HG02870 (cell line): ENCODE results near the gene CDKAL1.
A peak's percentile ranks its signal among the peaks of the same experiment; 100 is the strongest.
"Not testable (repeated sequence)": the region's sequence is repeated elsewhere in the genome, so short reads cannot be mapped to it uniquely, and the experiment has no call there.

ENCODE experiments used
- ATAC-seq: cut with Tn5 transposase; IDR thresholded peaks from one replicate; pipeline ENCODE4 v1.9.1; 2021; ENCODE audit warnings: mild to moderate bottlenecking, moderate library complexity; ENCODE audit not compliant: unreplicated experiment

Gene CDKAL1

DNA sequence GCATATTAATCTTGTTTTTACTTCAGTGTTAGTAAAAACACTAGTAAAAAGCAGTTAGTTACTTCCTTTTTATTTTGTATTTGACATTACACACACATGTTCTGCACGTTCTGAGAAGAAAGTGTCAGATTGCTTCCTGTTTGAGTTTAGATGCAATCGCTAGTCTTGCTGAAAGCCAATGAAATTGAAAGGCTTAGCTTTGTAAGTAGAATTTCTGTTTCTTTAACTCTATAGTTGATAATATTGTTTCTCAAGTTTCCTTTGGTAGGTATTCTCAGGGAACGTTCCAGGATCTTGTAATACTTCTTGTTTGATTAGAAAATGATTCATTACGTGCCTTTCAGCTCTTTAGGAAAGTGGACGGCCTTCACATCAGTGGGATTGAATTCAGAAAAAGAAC is 55.0 kb downstream of the CDKAL1 start:
- ATAC-seq, result no peak

- ATAC-seq, result not testable (repeated sequence)
Observed at GRCh38 chr6:20590476-20590875, 56.2 kb downstream of the CDKAL1 start.

- not testable (repeated sequence) for ATAC-seq
Observed at GRCh38 chr6:20594299-20594853, 60.1 kb downstream of the CDKAL1 start.

- ATAC-seq, result peak; percentile 87
Observed at GRCh38 chr6:20599302-20600051, 65.2 kb downstream of the CDKAL1 start.

DNA sequence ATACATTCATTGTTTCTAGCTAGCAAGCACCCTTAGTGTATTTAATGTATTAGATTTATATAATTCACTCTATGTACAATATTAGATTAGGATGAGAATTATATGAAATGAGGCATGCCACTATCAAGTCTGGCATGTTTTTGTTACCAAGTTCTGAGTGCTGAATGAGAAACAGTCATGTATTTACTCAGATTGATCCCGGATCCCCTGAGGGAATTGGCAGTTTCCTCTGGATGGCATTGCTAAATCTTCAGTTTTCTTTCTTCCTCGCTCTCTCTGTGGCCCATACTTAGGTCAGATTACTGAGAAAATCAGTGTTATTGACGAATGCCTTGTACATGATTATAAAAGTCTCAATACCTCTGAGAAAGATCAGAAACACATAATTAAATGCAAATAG is 66.6 kb downstream of the CDKAL1 start:
- ATAC-seq, result no peak

- no peak for ATAC-seq
Observed at GRCh38 chr6:20604159-20604558, 69.9 kb downstream of the CDKAL1 start.

- ATAC-seq, result no peak
Observed at GRCh38 chr6:20605061-20605460, 70.8 kb downstream of the CDKAL1 start.

DNA sequence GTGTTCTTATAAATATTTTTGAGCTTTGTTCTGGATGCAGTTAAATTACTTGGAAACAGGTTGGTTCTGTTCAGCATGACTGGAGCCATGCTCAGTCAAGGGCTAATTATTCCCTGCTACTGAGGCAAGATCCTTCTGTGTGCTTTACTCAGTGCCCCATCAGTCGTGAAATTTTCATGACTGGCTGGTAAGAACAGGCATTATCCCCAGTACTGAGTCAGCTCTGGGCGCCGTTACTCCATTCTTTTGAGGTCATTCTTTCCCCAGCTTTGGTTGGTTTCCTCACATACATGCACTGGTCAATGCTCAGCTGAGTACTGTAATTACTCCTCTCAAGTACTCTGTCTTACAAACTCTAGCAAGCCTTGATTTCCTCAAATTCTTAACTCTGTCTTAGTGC is 71.3 kb downstream of the CDKAL1 start:
- ATAC-seq, result no peak

GRCh38 chr6:20606831-20607230 is 72.6 kb downstream of the CDKAL1 start:
- ATAC-seq, result no peak

GRCh38 chr6:20608356-20608755 is 74.1 kb downstream of the CDKAL1 start:
- ATAC-seq, result no peak

- no peak for ATAC-seq
Observed at GRCh38 chr6:20608905-20609304, 74.6 kb downstream of the CDKAL1 start.

GRCh38 chr6:20609924-20610323 is 75.7 kb downstream of the CDKAL1 start:
- not testable (repeated sequence) for ATAC-seq

DNA sequence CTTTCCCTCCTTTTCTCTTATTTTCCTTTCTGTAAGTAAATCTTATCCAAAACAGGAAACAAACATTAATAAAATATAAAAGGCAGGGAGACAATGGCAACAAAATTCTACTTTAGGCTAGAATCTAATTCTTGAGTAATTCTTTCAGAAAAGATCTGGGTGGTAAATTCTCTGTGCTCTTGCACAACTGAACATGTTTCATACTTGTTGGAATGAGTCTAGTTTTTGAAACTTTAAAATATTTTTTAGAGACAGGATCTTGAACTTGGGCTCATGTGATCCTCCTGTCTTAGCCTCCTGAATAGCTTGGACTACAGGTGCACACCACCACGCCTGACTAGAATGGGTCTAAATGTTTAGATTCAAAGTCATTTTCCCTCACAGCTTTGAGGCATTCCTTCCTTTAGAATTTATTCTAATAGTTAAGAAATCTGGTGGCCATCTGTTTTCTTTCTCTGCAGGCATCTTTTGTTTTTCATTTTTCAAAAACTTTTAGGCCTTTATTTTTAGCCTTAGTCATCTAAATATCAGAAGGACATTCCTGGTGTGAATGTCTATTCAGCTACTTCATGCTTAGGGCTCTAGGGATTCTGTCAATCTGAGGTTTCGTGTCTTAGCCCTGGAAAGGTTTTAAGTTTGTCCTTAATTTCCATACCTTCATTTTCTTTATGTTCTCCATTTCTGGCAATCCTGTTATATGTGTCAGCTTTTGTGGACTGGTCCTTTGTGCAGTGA is 76.5 kb downstream of the CDKAL1 start:
- no peak for ATAC-seq

DNA sequence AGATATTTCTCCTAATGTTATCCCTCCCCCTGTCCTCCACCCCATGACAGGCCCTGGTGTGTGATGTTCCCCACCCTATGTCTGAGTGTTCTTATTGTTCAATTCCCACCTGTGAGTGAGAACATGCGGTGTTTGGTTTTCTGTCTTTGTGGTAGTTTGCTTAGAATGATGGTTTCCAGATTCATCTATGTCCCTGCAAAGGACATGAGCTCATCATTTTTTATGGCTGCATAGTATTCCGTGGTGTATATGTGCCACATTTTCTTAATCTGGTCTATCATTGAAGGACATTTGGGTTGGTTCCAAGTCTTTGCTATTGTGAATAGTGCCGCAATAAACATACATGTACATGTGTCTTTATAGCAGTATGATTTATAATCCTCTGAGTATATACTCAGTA is 83.3 kb downstream of the CDKAL1 start:
- not testable (repeated sequence) for ATAC-seq

DNA sequence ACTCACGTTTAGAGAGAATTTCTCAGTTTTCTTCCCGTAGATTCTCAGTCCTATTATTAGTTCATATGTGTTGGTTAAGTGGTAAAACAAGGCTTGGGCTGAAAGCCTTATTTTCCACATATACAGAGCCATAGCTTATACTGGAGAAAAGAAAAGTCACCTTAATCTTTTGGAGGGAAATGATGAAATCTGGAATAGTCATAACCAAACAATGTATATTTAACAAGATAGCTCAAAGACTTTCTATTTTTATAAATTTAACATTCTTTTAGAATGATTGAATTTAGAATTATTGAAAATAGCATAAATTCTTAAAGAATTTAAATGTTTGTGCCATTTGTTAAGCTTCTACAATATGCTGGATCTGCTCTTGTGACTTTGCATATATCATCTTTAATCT is 85.8 kb downstream of the CDKAL1 start:
- no peak for ATAC-seq

DNA sequence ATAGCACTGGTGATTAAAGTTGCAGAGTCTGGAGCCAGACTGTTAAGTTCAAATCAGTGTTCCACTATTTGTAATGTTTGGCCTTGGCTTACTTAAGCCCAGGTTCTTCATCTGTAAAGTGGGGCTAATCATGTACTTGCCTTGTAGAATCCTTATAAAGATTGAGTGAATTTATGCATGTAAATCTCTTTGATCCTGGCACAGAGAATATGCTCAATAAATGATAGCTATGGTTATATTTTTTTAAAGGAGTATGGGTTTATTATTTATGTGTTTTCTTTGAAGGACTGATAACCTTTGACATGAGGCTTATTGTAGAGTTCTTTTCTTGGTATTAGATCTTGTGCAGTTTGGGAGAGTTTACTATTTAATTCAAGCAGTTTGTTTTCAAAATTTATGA is 89.5 kb downstream of the CDKAL1 start:
- no peak for ATAC-seq

DNA sequence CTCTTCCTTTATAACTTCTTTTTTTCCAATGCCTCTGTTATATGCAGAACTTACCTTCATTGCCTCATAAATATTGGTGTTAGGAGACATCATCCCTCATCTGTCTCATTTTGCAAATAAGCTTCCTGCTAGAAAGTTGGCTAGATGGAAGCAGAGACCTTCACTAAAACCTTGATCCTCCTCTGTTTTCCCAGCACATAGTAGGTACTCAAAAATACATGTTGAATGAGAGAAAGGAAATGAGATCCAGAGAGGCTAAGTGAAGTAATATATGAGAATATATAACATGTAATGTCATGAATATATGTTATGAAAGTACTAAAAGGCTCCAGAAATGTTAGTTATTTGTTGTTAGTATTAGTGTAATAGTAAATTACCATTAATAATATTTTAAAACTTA is 91.9 kb downstream of the CDKAL1 start:
- no peak for ATAC-seq

- no peak for ATAC-seq
Observed at GRCh38 chr6:20629509-20629908, 95.3 kb downstream of the CDKAL1 start.

- ATAC-seq, result no peak
Observed at GRCh38 chr6:20630136-20630535, 95.9 kb downstream of the CDKAL1 start.

DNA sequence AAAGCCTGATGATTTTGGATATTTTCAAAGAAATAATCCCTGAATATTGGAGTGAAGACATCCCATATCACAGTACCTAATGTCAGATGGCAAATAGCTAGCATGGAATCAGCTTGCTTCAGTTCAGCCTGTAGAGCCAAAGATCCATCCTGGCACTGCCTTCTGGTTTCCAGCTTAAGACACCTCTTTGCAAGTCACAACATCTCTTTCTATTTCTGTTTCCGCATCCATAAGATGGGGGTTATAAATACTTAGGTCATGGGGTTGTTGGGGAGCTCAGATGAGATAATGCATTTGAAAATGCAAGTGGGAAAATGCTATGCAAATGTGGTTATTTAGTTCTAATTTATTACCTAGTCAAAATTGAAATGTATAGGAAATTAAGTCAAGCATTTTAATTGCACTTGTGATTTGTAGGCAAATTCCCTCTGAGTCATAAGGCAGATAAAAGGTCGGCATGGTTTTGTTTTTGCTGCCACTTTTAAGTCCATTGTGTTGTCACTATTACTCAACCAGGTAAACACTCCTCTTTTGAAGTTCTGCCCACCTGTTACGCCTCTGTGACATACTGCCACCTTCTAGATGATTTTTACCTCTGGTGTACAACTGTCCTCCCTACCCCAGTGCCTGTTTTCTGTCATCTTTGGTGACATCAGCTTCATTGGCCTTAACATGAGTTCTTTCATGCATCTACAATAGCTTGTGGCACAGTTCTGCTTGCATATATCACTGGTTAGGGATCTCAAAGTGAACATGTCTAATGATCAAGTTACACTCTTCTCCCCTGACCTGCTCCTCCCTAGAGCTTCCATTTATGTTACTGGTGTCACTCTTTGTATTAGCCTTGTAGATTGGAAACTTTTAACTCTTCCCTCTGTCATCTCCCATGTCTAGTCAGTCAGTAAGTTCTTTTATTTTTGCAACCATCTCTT is 96.6 kb downstream of the CDKAL1 start:
- ATAC-seq, result no peak

GRCh38 chr6:20631549-20631924 is 97.3 kb downstream of the CDKAL1 start:
- no peak for ATAC-seq
